Neural progenitor cell (in vitro differentiated cells): ENCODE data around the gene GORAB. TPM values are rescaled to one million over a fixed set of nuclear protein-coding genes. Genes with fewer than 3 reads are reported as not detected.

ENCODE experiments used
- DNase-seq: peaks from one replicate; pipeline ENCODE4 v3.0.0-alpha.2; 2016; ENCODE audit warnings: low spot score
- H2AFZ ChIP-seq: fragments of 200-600 bp; sonication (generic); replicated peaks from 2 replicates; pipeline ENCODE4 v1.6.1; 2016; ENCODE audit warnings: antibody characterized with exemption
- H3F3A ChIP-seq: fragments of 200-600 bp; sonication (generic); 2 replicates; pipeline ENCODE4 v1.6.1; 2016; ENCODE audit warnings: antibody characterized with exemption, low read depth
- H3K27ac ChIP-seq: fragments of 200-600 bp; sonication (generic); 2 replicates; pipeline ENCODE4 v1.5.1; 2016; ENCODE audit warnings: mild to moderate bottlenecking
- H3K27me3 ChIP-seq: fragments of 200-600 bp; sonication (generic); 2 replicates; pipeline ENCODE4 v1.6.1; 2016; ENCODE audit warnings: mild to moderate bottlenecking, moderate library complexity
- H3K36me3 ChIP-seq: fragments of 200-600 bp; sonication (generic); 2 replicates; pipeline ENCODE4 v1.5.1; 2016
- H3K4me1 ChIP-seq: fragments of 200-600 bp; sonication (generic); 2 replicates; pipeline ENCODE4 v1.6.1; 2016; ENCODE audit warnings: mixed run types
- H3K4me2 ChIP-seq: fragments of 200-600 bp; sonication (generic); 2 replicates; pipeline ENCODE4 v1.6.1; 2016
- H3K4me3 ChIP-seq: fragments of 200-600 bp; sonication (generic); 2 replicates; pipeline ENCODE4 v1.5.1; 2016
- H3K79me2 ChIP-seq: fragments of 200-600 bp; sonication (generic); 2 replicates; pipeline ENCODE4 v1.6.1; 2016; ENCODE audit warnings: low read depth
- H3K9ac ChIP-seq: fragments of 200-600 bp; sonication (generic); 2 replicates; pipeline ENCODE4 v1.6.1; 2016
- H3K9me3 ChIP-seq: fragments of 200-600 bp; sonication (generic); 2 replicates; pipeline ENCODE4 v1.5.1; 2016; ENCODE audit warnings: low read depth
- H4K20me1 ChIP-seq: fragments of 200-600 bp; sonication (generic); 2 replicates; pipeline ENCODE4 v1.6.1; 2016; ENCODE audit warnings: low read depth
- H3K27ac Mint-ChIP-seq: 3 replicates; pipeline ENCODE4 v1.8.0; 2021; ENCODE audit warnings: mixed read lengths
- H3K27me3 Mint-ChIP-seq: 2 replicates; pipeline ENCODE4 v1.8.0; 2022; ENCODE audit warnings: low read depth, mild to moderate bottlenecking, inconsistent platforms, moderate library complexity, mixed read lengths; ENCODE audit not compliant: insufficient read depth
- H3K36me3 Mint-ChIP-seq: 3 replicates; pipeline ENCODE4 v1.8.0; 2021; ENCODE audit warnings: mixed read lengths
- H3K4me1 Mint-ChIP-seq: 3 replicates; pipeline ENCODE4 v1.8.0; 2021; ENCODE audit warnings: mixed read lengths
- H3K4me3 Mint-ChIP-seq: 3 replicates; pipeline ENCODE4 v1.8.0; 2021; ENCODE audit warnings: mild to moderate bottlenecking, moderate library complexity, mixed read lengths
- H3K9me3 Mint-ChIP-seq: 3 replicates; pipeline ENCODE4 v1.8.0; 2020; ENCODE audit warnings: mixed read lengths
- CTCF ChIP-seq: fragments of 200-600 bp; sonication (generic); IDR thresholded peaks from 2 replicates; pipeline ENCODE4 v1.5.1; 2017; ENCODE audit warnings: antibody characterized with exemption, mild to moderate bottlenecking
- EZH2 ChIP-seq: fragments of 200-600 bp; sonication (generic); IDR thresholded peaks from 2 replicates; pipeline ENCODE4 v1.6.1; 2017; ENCODE audit warnings: antibody characterized with exemption, mild to moderate bottlenecking, moderate library complexity
- EZH2phosphoT487 ChIP-seq: fragments of 200-600 bp; sonication (generic); IDR thresholded peaks from 2 replicates; pipeline ENCODE4 v1.6.1; 2017; ENCODE audit warnings: antibody characterized with exemption
- total RNA-seq: library from RNA; depleted of rRNA; stranded (reverse); fragments of >200 nt; gene quantifications from 2 replicates; pipeline ENCODE4 v1.2.3, GENCODE V29; 2015; ENCODE audit warnings: low replicate concordance

Gene GORAB
- total RNA-seq, 1 donor from 2014 or later: 23.8 TPM

- H3K9me3 Mint-ChIP-seq: no peaks in the 10 kb centered on the region
- no peaks in the 10 kb centered on the region for H3K79me2 ChIP-seq
- no peak overlapping the region for H2AFZ ChIP-seq
- H3K27ac Mint-ChIP-seq: no peak overlapping the region
- H3K9me3 ChIP-seq: no peaks in the 10 kb centered on the region
- no peaks in the 10 kb centered on the region for H3K36me3 Mint-ChIP-seq
- no peaks in the 10 kb centered on the region for H3K4me1 ChIP-seq
- H3K9ac ChIP-seq: no peak overlapping the region
- no peaks in the 10 kb centered on the region for H4K20me1 ChIP-seq
- no peaks in the 10 kb centered on the region for H3K27me3 ChIP-seq
- no peaks in the 10 kb centered on the region for H3K36me3 ChIP-seq
- no peaks in the 10 kb centered on the region for H3K4me1 Mint-ChIP-seq
- H3K27ac ChIP-seq: no peak overlapping the region
- H3K27me3 Mint-ChIP-seq: no peaks in the 10 kb centered on the region
- DNase-seq: no peak
- no peak overlapping the region for H3K4me3 Mint-ChIP-seq
- H3F3A ChIP-seq: no peaks in the 10 kb centered on the region
- no peak overlapping the region for H3K4me3 ChIP-seq
- H3K4me2 ChIP-seq: no peak overlapping the region
- no peak for TF ChIP-seq EZH2phosphoT487
- no peak for TF ChIP-seq EZH2
- TF ChIP-seq CTCF: no peak
These were observed 18.8 kb upstream of the GORAB start for GRCh38 chr1:170513138-170513537.

- Histone ChIP-seq H3K27ac (no peak overlapping the region), H3K4me3 (no peak overlapping the region), H3F3A (no peaks in the 10 kb centered on the region), H2AFZ (no peak overlapping the region), H3K4me1 (no peaks in the 10 kb centered on the region), H3K9ac (no peak overlapping the region), H3K27me3 (no peaks in the 10 kb centered on the region), H4K20me1 (no peaks in the 10 kb centered on the region), H3K36me3 (no peaks in the 10 kb centered on the region), H3K4me2 (no peak overlapping the region), H3K79me2 (no peaks in the 10 kb centered on the region), H3K9me3 (no peaks in the 10 kb centered on the region)
- H3K4me3 Mint-ChIP-seq: no peak overlapping the region
- no peaks in the 10 kb centered on the region for H3K36me3 Mint-ChIP-seq
- H3K4me1 Mint-ChIP-seq: no peaks in the 10 kb centered on the region
- H3K27ac Mint-ChIP-seq: no peak overlapping the region
- no peak for TF ChIP-seq EZH2
- no peak for TF ChIP-seq EZH2phosphoT487
- no peak for TF ChIP-seq CTCF
- no peak for DNase-seq
- H3K27me3 Mint-ChIP-seq: no peaks in the 10 kb centered on the region
- no peaks in the 10 kb centered on the region for H3K9me3 Mint-ChIP-seq
These were observed 13.7 kb upstream of the GORAB start for GRCh38 chr1:170518185-170518834.

GRCh38 chr1:170518965-170519364, 13.0 kb upstream of the GORAB start:
- no peaks in the 10 kb centered on the region for H3K4me1 Mint-ChIP-seq

More at GRCh38 chr1:170518965-170519364, 13.0 kb upstream of the GORAB start:
- Mint-ChIP-seq H3K27me3 (no peaks in the 10 kb centered on the region), H3K9me3 (no peaks in the 10 kb centered on the region), H3K4me3 (no peak overlapping the region), H3K36me3 (no peaks in the 10 kb centered on the region), H3K27ac (no peak overlapping the region)
- H2AFZ ChIP-seq: no peak overlapping the region
- no peaks in the 10 kb centered on the region for H3K36me3 ChIP-seq
- H3K27me3 ChIP-seq: no peaks in the 10 kb centered on the region
- H3K79me2 ChIP-seq: no peaks in the 10 kb centered on the region
- H3K4me3 ChIP-seq: no peak overlapping the region
- H3K4me1 ChIP-seq: no peaks in the 10 kb centered on the region
- no peaks in the 10 kb centered on the region for H4K20me1 ChIP-seq
- no peaks in the 10 kb centered on the region for H3K9me3 ChIP-seq
- H3F3A ChIP-seq: no peaks in the 10 kb centered on the region
- H3K4me2 ChIP-seq: no peak overlapping the region
- TF ChIP-seq EZH2 (no peak), CTCF (no peak), EZH2phosphoT487 (no peak)
- H3K9ac ChIP-seq: no peak overlapping the region
- no peak overlapping the region for H3K27ac ChIP-seq
- DNase-seq: no peak
